HG02938 (cell line): ENCODE results near the gene PTPRN2.
"Not testable (repeated sequence)": the region's sequence is repeated elsewhere in the genome, so short reads cannot be mapped to it uniquely, and the experiment has no call there.

Experiments used
- ATAC-seq: cut with Tn5 transposase; IDR thresholded peaks from one replicate; pipeline ENCODE4 v1.9.1; 2021; ENCODE audit warnings: mild to moderate bottlenecking, moderate library complexity; ENCODE audit not compliant: unreplicated experiment

Gene PTPRN2

GRCh38 chr7:157499835-157500153, 1087.8 kb downstream of the PTPRN2 start:
- no peak for ATAC-seq

GRCh38 chr7:157499121-157499834, 1088.3 kb downstream of the PTPRN2 start:
- ATAC-seq: no peak

- ATAC-seq: no peak
Measured at GRCh38 chr7:157498657-157499056, 1089.0 kb downstream of the PTPRN2 start.

- no peak for ATAC-seq
Measured at GRCh38 chr7:157497744-157498651, 1089.6 kb downstream of the PTPRN2 start.

- ATAC-seq: no peak
Measured at GRCh38 chr7:157497367-157497743, 1090.3 kb downstream of the PTPRN2 start.

- no peak for ATAC-seq
Measured at GRCh38 chr7:157496416-157497275, 1091.0 kb downstream of the PTPRN2 start.

GRCh38 chr7:157495594-157495993, 1092.0 kb downstream of the PTPRN2 start:
- no peak for ATAC-seq

GRCh38 chr7:157495177-157495553, 1092.5 kb downstream of the PTPRN2 start:
- ATAC-seq: no peak

GRCh38 chr7:157494506-157495176, 1093.0 kb downstream of the PTPRN2 start:
- no peak for ATAC-seq

GRCh38 chr7:157493776-157494175, 1093.8 kb downstream of the PTPRN2 start:
- no peak for ATAC-seq

- no peak for ATAC-seq
Measured at GRCh38 chr7:157493017-157493416, 1094.6 kb downstream of the PTPRN2 start.

- ATAC-seq: peak; percentile 69
Measured at GRCh38 chr7:157490465-157490912, 1097.1 kb downstream of the PTPRN2 start.

GRCh38 chr7:157489870-157490269, 1097.8 kb downstream of the PTPRN2 start:
- ATAC-seq: not testable (repeated sequence)
